A549 (cell line): ENCODE results near the gene STAB2.

Experiments
- CBX8 ChIP-seq: fragments of 200-600 bp; sonication (generic); IDR thresholded peaks from 2 replicates; pipeline ENCODE4 v1.6.1; 2016
- CEBPB ChIP-seq, 2 experiments: fragments of >200 bp in 1 of 2; sonication (Bioruptor Twin) in 1 of 2; formaldehyde crosslinking in 1 of 2; IDR thresholded peaks; 2 replicates each; pipeline ENCODE4 v1.6.1; 2012 to 2016
- CTCF ChIP-seq: fragments of >200 bp; sonication (Bioruptor Twin); formaldehyde crosslinking; IDR thresholded peaks from 3 replicates; pipeline ENCODE4 v1.5.1; 2016
- KDM1A ChIP-seq: fragments of 200-600 bp; sonication (generic); IDR thresholded peaks from 2 replicates; pipeline ENCODE4 v1.6.1; 2016; ENCODE audit warnings: low read depth, mild to moderate bottlenecking
- PHF8 ChIP-seq: fragments of 200-600 bp; sonication (generic); IDR thresholded peaks from 2 replicates; pipeline ENCODE4 v1.6.1; 2016; ENCODE audit warnings: low read depth, mild to moderate bottlenecking, antibody characterized with exemption, moderate library complexity, borderline replicate concordance
- POLR2A ChIP-seq: IDR thresholded peaks from 2 replicates; pipeline ENCODE4 v1.6.1; 2012; ENCODE audit warnings: mild to moderate bottlenecking, low read length
- RFX5 ChIP-seq: fragments of 450-650 bp; IDR thresholded peaks from 2 replicates; pipeline ENCODE4 v1.7.1; 2014; ENCODE audit warnings: antibody characterized with exemption, mild to moderate bottlenecking, moderate library complexity
- SREBF2 ChIP-seq: fragments of 450-650 bp; IDR thresholded peaks from 2 replicates; pipeline ENCODE4 v1.6.1; 2014; ENCODE audit warnings: mild to moderate bottlenecking, moderate library complexity
- ZFP36 ChIP-seq: fragments of 450-650 bp; IDR thresholded peaks from 2 replicates; pipeline ENCODE4 v1.6.1; 2014; ENCODE audit warnings: borderline replicate concordance; ENCODE audit not compliant: partially characterized antibody

GRCh38 chr12:103546959-103547358, 40.1 kb upstream of the STAB2 start:
- no peak for TF ChIP-seq KDM1A
- TF ChIP-seq ZFP36: no peak
- TF ChIP-seq CEBPB (IDR thresholded peaks at IDR 0.05): no peak
- no peak for TF ChIP-seq POLR2A
- TF ChIP-seq PHF8: no peak
- TF ChIP-seq RFX5: no peak
- TF ChIP-seq CTCF: no peak
- no peak for TF ChIP-seq CBX8
- TF ChIP-seq SREBF2: no peak
